Measurements from ENCODE around the gene PPP1R13B. TPM values are rescaled to one million over a fixed set of nuclear protein-coding genes. Genes with fewer than 3 reads are reported as not detected.
"Not testable (repeated sequence)": the region's sequence is repeated elsewhere in the genome, so short reads cannot be mapped to it uniquely, and the experiment has no call there.

The PPP1R13B gene
- total RNA-seq, 4 donors from 2014 or later, result 12.7 to 25.0 (median 20.6) TPM

DNA sequence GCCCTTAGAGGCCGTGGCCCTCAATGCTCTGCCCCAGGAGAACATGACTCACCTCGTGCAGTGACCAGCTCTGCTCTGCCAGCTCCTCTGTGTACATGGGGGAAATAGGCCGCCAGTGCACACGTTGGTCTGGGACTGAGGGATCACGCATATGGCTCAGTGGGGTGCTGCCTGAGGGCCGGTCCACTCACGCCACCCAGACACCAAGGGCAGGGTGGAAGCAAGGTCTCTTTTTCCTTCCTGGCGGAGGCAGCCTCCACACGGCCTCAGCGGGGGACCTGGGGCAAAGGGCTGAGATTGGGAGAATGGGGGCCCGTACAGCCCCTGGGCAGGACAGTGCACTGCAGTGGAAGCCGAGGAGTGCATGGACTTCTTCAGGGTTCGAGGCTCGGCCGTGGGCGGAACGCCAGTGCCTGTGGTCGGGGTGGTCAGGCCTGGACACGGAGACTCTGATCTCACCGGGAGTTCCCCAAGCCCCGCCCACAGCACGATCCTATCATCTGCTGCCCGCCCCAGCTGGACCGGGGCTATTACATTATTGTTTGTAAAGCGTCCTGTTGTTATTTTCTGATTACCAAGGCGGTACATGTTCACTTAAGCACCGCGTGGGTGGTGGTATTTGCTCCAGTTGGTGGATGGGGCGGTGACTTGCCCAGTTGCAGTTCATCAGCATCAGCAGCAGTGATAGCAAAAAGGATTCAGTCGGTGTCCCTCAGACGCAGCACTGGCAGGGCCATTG, 42.1 kb upstream of the PPP1R13B start:
- no peak for DNase-seq
- peaks cover 5 to 47% (median 19%) of the 10 kb centered on the region in 3 donors for H3K4me1 ChIP-seq
- H3K27me3 ChIP-seq, result no peaks in the 10 kb centered on the region
- no peaks in the 10 kb centered on the region for H3K36me3 ChIP-seq
- intact Hi-C loops (cut with DNase I), result no loop called here
- peak overlapping the region in 2 of 4 donors; percentile 2 to 46 for H3K27ac ChIP-seq
- TF ChIP-seq, protein P1, sequence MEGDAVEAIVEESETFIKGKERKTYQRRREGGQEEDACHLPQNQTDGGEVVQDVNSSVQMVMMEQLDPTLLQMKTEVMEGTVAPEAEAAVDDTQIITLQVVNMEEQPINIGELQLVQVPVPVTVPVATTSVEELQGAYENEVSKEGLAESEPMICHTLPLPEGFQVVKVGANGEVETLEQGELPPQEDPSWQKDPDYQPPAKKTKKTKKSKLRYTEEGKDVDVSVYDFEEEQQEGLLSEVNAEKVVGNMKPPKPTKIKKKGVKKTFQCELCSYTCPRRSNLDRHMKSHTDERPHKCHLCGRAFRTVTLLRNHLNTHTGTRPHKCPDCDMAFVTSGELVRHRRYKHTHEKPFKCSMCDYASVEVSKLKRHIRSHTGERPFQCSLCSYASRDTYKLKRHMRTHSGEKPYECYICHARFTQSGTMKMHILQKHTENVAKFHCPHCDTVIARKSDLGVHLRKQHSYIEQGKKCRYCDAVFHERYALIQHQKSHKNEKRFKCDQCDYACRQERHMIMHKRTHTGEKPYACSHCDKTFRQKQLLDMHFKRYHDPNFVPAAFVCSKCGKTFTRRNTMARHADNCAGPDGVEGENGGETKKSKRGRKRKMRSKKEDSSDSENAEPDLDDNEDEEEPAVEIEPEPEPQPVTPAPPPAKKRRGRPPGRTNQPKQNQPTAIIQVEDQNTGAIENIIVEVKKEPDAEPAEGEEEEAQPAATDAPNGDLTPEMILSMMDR (IDR thresholded peaks at IDR 0.05), result no peak
- no peaks in the 10 kb centered on the region for H3K9me3 ChIP-seq
- WGBS, 2 donors, result 38% methylated on average over 23 of the region's 31 CpGs; no CpG with 5 or more reads in 1 of the 2 donors
- peak overlapping the region in 1 of 4 donors; percentile 28 for H3K4me3 ChIP-seq

DNA sequence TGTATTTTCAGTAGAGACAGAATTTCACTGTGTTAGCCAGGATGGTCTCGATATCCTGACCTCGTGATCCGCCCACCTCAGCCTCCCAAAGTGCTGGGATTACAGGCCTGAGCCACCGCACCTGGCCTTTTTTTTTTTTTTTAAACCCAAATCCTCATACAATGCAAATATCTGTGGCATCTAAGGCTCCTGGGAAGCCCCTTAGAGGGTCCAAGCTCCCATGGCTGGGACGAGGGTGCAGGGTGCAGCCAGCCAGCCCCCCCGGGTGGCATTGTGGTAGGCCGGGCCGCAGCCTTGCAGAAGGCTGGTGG, 41.6 kb upstream of the PPP1R13B start:
- H3K27ac ChIP-seq; H3K4me3 ChIP-seq; DNase-seq; intact Hi-C loops (cut with DNase I); H3K36me3 ChIP-seq; H3K9me3 ChIP-seq; H3K27me3 ChIP-seq: not testable (repeated sequence)
- peaks cover 0 to 42% (median 15%) of the 10 kb centered on the region in 3 donors for H3K4me1 ChIP-seq
- WGBS, 2 donors, result 77 to 88% methylated on average over 2 to 4 of the region's 8 CpGs

DNA sequence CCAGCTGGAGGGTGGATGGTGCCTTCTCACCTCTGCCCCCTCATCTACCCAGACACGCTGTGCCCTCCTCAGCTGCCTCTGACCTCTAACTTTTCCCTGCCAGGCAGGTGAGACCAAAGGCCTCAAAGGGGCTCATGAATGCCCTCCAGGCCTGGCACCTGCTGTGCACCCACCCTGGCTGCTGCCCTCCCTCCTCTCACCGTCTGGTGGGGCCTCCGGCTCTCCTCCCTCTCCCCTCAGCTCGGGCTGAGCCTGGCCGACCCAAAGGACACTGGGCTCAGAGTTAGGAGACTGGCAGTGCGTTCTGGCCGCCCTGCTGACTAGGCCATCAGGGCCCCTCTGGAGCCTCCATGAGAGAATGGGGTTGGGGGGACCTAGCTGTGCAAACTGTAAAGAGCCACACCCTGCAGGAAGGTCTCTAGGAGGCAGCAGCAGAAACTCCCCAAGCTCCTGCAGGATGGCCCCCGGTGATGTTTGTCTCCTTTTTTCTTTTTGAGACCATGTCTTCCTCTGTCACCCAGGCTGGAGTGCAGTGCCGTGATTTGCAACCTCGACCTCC, 40.3 kb upstream of the PPP1R13B start:
- Histone ChIP-seq H3K4me1 (peaks cover 0 to 45% (median 20%) of the 10 kb centered on the region in 3 donors), H3K27me3 (no peaks in the 10 kb centered on the region), H3K4me3 (no peak overlapping the region), H3K9me3 (no peaks in the 10 kb centered on the region), H3K27ac (no peak overlapping the region), H3K36me3 (no peaks in the 10 kb centered on the region)
- TF ChIP-seq POLR2A (IDR thresholded peaks at IDR 0.05), result no peak
- TF ChIP-seq, protein P1 (IDR thresholded peaks at IDR 0.05), result no peak
- no peak for DNase-seq
- 66 to 74% methylated on average over 3 to 4 of the region's 10 CpGs for WGBS, 2 donors
- intact Hi-C loops (cut with DNase I), result no loop called here

DNA sequence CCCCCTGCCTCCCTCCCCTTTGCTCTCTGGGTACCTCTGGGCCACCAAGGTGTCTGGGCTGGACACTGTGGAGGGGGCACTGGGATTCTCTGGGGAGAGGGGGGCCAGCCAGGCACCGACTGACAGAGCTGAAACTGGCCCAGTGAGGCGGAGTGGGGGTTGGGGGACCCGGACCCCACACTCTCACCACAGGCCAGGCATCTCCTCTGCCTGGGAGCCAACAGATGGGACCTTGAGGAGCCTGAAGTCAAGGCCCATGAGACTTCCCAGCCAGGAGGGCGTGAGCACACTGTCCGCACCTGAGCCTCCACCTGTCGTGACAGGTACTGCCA, 39.8 kb upstream of the PPP1R13B start:
- no peaks in the 10 kb centered on the region for H3K27me3 ChIP-seq
- H3K27ac ChIP-seq, result no peak overlapping the region
- WGBS, 2 donors, result no CpG with 5 or more reads among the region's 6 CpGs
- peaks cover 0 to 50% (median 25%) of the 10 kb centered on the region in 3 donors for H3K4me1 ChIP-seq
- intact Hi-C loops (cut with DNase I), result no loop called here
- no peaks in the 10 kb centered on the region for H3K9me3 ChIP-seq
- H3K36me3 ChIP-seq, result no peaks in the 10 kb centered on the region
- DNase-seq, result no peak
- TF ChIP-seq, protein P1 (IDR thresholded peaks at IDR 0.05), result no peak
- TF ChIP-seq POLR2A (IDR thresholded peaks at IDR 0.05), result no peak
- H3K4me3 ChIP-seq, result no peak overlapping the region

DNA sequence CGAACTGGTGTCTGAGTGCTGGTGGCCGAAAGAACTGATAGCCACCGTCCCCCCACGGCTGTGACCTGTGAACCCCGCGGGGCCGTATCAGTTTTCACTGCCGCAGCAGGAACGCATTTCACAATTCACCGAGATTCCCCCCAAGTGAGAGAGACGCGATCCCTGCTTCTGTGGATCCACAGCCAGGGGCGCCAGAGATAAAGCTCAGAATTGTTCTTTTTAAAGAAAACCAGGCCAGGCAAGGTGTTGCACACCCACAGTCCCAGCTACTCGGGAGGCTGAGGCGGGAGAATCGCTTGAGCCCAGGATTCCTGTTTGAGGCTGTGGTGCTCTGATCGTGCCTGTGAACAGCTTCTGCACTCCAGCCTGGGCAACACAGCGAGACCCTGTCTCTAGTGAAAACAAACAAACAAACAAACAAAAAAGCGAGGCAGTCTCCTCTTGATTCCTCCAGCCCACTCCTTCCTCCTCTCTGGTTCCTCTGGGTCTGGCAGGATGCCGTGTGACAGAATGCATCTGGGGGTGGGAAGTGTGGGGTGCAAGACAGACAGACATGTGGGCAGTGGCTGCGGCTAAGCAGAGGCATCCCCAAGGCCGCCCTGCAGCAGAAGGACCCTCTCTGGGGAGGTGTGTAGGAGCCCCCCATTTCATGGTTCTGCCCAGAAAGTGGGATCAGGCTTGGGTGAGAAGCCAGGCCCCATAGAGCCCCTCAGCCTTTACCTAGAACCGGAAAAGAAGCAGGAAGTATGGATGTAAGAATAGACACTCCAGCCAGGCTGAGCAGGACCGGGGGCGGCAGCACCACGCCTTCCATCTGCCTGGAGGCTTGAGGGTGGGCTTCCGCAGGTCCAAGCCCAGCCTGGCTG, 39.2 kb upstream of the PPP1R13B start:
- no peaks in the 10 kb centered on the region for H3K27me3 ChIP-seq
- intact Hi-C loops (cut with DNase I), result no loop called here
- DNase-seq, result no peak
- H3K9me3 ChIP-seq, result no peaks in the 10 kb centered on the region
- no peak overlapping the region for H3K4me3 ChIP-seq
- 68 to 85% methylated on average over 8 to 14 of the region's 27 CpGs for WGBS, 2 donors
- no peaks in the 10 kb centered on the region for H3K36me3 ChIP-seq
- no peak overlapping the region for H3K27ac ChIP-seq
- H3K4me1 ChIP-seq, result peaks cover 0 to 52% (median 31%) of the 10 kb centered on the region in 3 donors
- no peak for TF ChIP-seq POLR2A (IDR thresholded peaks at IDR 0.05)
- TF ChIP-seq, protein P1 (IDR thresholded peaks at IDR 0.05), result no peak

All from esophagus squamous epithelium (tissue), 5 donors.